ENCODE results near the gene FIZ1.

The FIZ1 gene

GRCh38 chr19:55580628-55581144, 18.6 kb downstream of the FIZ1 start, which contains the start of gene ZNF579 (continued):
- TF ChIP-seq ZNF580 (tag by site-specific recombination; IDR thresholded peaks at IDR 0.05) (peak; percentile 67; the same call in 1 of the 2 replicates), ZNF707 (tag by site-specific recombination; IDR thresholded peaks at IDR 0.05) (no peak), ZNF155 (tag by site-specific recombination; IDR thresholded peaks at IDR 0.05) (no peak), ZNF76 (tag by site-specific recombination; IDR thresholded peaks at IDR 0.05; ENCODE audit: borderline replicate concordance, low read depth) (peak; percentile 31; the same call in 1 of the 2 replicates), TCF7L2 (IDR thresholded peaks at IDR 0.05; ENCODE audit: borderline replicate concordance, low read depth, low read length) (no peak), ZNF473 (tag by site-specific recombination; IDR thresholded peaks at IDR 0.05) (no peak), YY1 (tag by site-specific recombination; IDR thresholded peaks at IDR 0.05) (no peak), ZNF677 (tag by site-specific recombination; IDR thresholded peaks at IDR 0.05) (no peak), SCRT1 (tag by site-specific recombination; IDR thresholded peaks at IDR 0.05; ENCODE audit: borderline replicate concordance) (no peak), ZNF324 (tag by site-specific recombination; IDR thresholded peaks at IDR 0.05) (no peak), ZNF701 (tag by site-specific recombination; IDR thresholded peaks at IDR 0.05) (no peak), ZNF221 (tag by site-specific recombination; IDR thresholded peaks at IDR 0.05; ENCODE audit: borderline replicate concordance) (no peak), KLF7 (tag by site-specific recombination; IDR thresholded peaks at IDR 0.05; ENCODE audit: borderline replicate concordance) (0 out of 2 replicates have a peak, but pooled peaks have one; percentile 35), YY2 (tag by site-specific recombination; IDR thresholded peaks at IDR 0.05) (peak; percentile 31; the same call in 1 of the 2 replicates), ZBTB6 (tag by site-specific recombination; IDR thresholded peaks at IDR 0.05) (0 out of 2 replicates have a peak, but pooled peaks have one; percentile 27), KLF17 (tag by site-specific recombination; IDR thresholded peaks at IDR 0.05) (0 out of 2 replicates have a peak, but pooled peaks have one; percentile 39), ZNF19 (tag by site-specific recombination; IDR thresholded peaks at IDR 0.05; ENCODE audit: low read depth) (no peak), ZNF596 (tag by site-specific recombination; IDR thresholded peaks at IDR 0.05) (no peak), WT1 (tag by site-specific recombination; IDR thresholded peaks at IDR 0.05) (peak; percentile 37; the same call in 1 of the 2 replicates), ZNF391 (tag by site-specific recombination; IDR thresholded peaks at IDR 0.05; ENCODE audit: borderline replicate concordance, low read depth) (peak; percentile 80; the same call in 1 of the 2 replicates), ZNF560 (tag by site-specific recombination; IDR thresholded peaks at IDR 0.05; ENCODE audit: borderline replicate concordance) (no peak), BCL11A (tag by site-specific recombination; IDR thresholded peaks at IDR 0.05; ENCODE audit: low read depth) (no peak), ZFP3 (tag by site-specific recombination; IDR thresholded peaks at IDR 0.05; ENCODE audit: low read depth) (no peak), ZFHX2 (tag by site-specific recombination; conservative IDR thresholded peaks at IDR 0.05) (no peak; the same call in 1 of the 2 replicates), ZNF792 (tag by site-specific recombination; IDR thresholded peaks at IDR 0.05) (no peak), ZNF514 (tag by site-specific recombination; IDR thresholded peaks at IDR 0.05) (no peak), ZNF704 (tag by site-specific recombination; IDR thresholded peaks at IDR 0.05) (no peak), ZNF426 (tag by site-specific recombination; IDR thresholded peaks at IDR 0.05) (no peak), CTCF (tag by site-specific recombination; IDR thresholded peaks at IDR 0.05) (no peak), ZNF175 (tag by site-specific recombination; IDR thresholded peaks at IDR 0.05) (no peak), ZNF302 (tag by site-specific recombination; IDR thresholded peaks at IDR 0.05; ENCODE audit: low read depth) (no peak)
- TF ChIP-seq, protein P1, sequence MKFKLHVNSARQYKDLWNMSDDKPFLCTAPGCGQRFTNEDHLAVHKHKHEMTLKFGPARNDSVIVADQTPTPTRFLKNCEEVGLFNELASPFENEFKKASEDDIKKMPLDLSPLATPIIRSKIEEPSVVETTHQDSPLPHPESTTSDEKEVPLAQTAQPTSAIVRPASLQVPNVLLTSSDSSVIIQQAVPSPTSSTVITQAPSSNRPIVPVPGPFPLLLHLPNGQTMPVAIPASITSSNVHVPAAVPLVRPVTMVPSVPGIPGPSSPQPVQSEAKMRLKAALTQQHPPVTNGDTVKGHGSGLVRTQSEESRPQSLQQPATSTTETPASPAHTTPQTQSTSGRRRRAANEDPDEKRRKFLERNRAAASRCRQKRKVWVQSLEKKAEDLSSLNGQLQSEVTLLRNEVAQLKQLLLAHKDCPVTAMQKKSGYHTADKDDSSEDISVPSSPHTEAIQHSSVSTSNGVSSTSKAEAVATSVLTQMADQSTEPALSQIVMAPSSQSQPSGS (tag by site-specific recombination; IDR thresholded peaks at IDR 0.05; ENCODE audit: low read depth) = no peak
- TF ChIP-seq, protein P2, sequence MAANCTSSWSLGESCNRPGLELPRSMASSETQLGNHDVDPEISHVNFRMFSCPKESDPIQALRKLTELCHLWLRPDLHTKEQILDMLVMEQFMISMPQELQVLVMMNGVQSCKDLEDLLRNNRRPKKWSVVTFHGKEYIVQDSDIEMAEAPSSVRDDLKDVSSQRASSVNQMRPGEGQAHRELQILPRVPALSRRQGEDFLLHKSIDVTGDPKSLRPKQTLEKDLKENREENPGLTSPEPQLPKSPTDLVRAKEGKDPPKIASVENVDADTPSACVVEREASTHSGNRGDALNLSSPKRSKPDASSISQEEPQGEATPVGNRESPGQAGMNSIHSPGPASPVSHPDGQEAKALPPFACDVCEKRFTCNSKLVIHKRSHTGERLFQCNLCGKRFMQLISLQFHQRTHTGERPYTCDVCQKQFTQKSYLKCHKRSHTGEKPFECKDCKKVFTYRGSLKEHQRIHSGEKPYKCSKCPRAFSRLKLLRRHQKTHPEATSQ (tag by site-specific recombination; IDR thresholded peaks at IDR 0.05) = 0 out of 2 replicates have a peak, but pooled peaks have one; percentile 26

All from HEK293 (cell line).